PC-9 (cell line): ENCODE measurements around the gene CYP27C1.

Source experiments
- CTCF ChIP-seq: fragments of 200-600 bp; sonication (generic); conservative IDR thresholded peaks from 2 replicates; pipeline ENCODE4 v1.6.1; 2017; ENCODE audit warnings: mixed run types, antibody characterized with exemption, mild to moderate bottlenecking, moderate library complexity
- EZH2 ChIP-seq: fragments of 200-600 bp; sonication (generic); IDR thresholded peaks from 2 replicates; pipeline ENCODE4 v1.8.0; 2017; ENCODE audit warnings: antibody characterized with exemption, low read depth

GRCh38 chr2:127134833-127135830 lies 85.0 kb downstream of the CYP27C1 start:
- TF ChIP-seq EZH2 (no peak), CTCF (no peak)
